ENCODE results near the gene DEPDC1B.

GRCh38 chr5:60590172-60590571, 109.8 kb downstream of the DEPDC1B start:
- TF ChIP-seq, protein P1, sequence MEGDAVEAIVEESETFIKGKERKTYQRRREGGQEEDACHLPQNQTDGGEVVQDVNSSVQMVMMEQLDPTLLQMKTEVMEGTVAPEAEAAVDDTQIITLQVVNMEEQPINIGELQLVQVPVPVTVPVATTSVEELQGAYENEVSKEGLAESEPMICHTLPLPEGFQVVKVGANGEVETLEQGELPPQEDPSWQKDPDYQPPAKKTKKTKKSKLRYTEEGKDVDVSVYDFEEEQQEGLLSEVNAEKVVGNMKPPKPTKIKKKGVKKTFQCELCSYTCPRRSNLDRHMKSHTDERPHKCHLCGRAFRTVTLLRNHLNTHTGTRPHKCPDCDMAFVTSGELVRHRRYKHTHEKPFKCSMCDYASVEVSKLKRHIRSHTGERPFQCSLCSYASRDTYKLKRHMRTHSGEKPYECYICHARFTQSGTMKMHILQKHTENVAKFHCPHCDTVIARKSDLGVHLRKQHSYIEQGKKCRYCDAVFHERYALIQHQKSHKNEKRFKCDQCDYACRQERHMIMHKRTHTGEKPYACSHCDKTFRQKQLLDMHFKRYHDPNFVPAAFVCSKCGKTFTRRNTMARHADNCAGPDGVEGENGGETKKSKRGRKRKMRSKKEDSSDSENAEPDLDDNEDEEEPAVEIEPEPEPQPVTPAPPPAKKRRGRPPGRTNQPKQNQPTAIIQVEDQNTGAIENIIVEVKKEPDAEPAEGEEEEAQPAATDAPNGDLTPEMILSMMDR (IDR thresholded peaks at IDR 0.05): no peak
- no peak for TF ChIP-seq POLR2A (IDR thresholded peaks at IDR 0.05)
